ENCODE data around the gene HYLS1. TPM values are rescaled to one million over a fixed set of nuclear protein-coding genes. Genes with fewer than 3 reads are reported as not detected.

HYLS1 gene
- total and polyA plus RNA-seq, 10 of the 15 experiments (the other 5 are each of a cell fraction or from before 2014, with no cell fraction given) = 11.7 to 35.1 (median 17.6) TPM

DNA sequence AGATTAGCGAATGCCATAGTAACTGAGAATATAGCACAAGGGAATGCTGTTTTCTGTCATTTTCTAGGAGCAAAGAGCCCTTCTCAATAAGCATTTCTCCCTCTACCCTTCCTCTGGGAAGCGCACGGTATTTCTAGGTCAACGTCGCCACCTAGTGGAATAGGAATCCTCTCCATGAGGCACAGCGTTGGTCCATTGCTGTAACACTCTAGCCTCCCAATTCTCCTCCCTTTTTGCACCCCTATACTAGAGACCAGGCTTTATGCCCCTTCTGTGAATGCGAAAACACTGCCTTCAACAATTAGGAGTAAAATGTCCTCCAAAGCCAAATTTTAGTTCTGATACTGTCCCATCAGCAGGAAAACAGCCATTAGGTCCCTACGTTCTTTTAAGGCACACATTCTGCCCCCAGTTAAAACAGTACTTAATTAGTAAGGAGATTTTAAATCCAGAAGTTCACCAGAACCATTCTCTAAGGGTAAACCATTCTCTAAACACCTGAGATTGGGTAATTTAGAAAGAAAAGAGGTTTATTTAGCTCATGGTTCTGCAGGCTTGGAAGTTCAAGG lies 12.8 kb upstream of the HYLS1 start:
- BruUV-seq (replicated peaks) = no TSS peak
- CTCF ChIA-PET = interaction anchor here (0.8 to 1.8 kb wide), 10 partner anchors 11 to 451 kb away, joined by 3 to 5 read pairs (median 4); no protein-coding TSS in a partner anchor
- in situ Hi-C loops (cut with MboI) (loop anchor here (10.0 to 25.0 kb wide), 2 partner anchors 450 to 912 kb away; partner anchors contain the start of gene CCDC15), intact Hi-C loops (cut with micrococcal nuclease; ENCODE audit: unreplicated experiment) (loop anchor here (1.0 to 2.0 kb wide), 3 partner anchors 150 to 451 kb away; no protein-coding TSS in a partner anchor)
- WGBS (ENCODE audit: insufficient coverage, insufficient replicate concordance, low lambda C conversion rate, missing lambda C conversion rate) = 12% methylated on average over 8 of the region's 8 CpGs
- H3K36me3 ChIP-seq (ENCODE audit: control insufficient read depth in 2 of 2, insufficient read depth in 2 of 2, low read length in 1 of 2) = no peaks in the 10 kb centered on the region
- H3K9me3 ChIP-seq (replicated peaks; ENCODE audit: control insufficient read depth, insufficient read depth, low read length) = peaks cover 5% of the 10 kb centered on the region; the same call in 2 of the 3 replicates
- DNase-seq (ENCODE audit: low read depth, low spot score) = no peak
- no peak overlapping the region for H3K27ac ChIP-seq (ENCODE audit: control insufficient read depth, insufficient read depth)
- peak; percentile 79 for FAIRE-seq
- H2AFZ ChIP-seq (ENCODE audit: control insufficient read depth, low read depth, low read length) = no peak overlapping the region
- H3K4me3 ChIP-seq = no peak overlapping the region
- SMC1A ChIA-PET (ENCODE audit: uncharacterized antibody, unreplicated experiment) = interaction anchor here (0.8 kb wide), 1 partner anchor 425 kb away, joined by 3 read pairs; no protein-coding TSS in a partner anchor
- RAD21 ChIA-PET (ENCODE audit: unreplicated experiment) = interaction anchor here (1.1 kb wide), 1 partner anchor 151 kb away, joined by 5 read pairs; no protein-coding TSS in a partner anchor
- no peaks in the 10 kb centered on the region for H4K20me1 ChIP-seq (ENCODE audit: control insufficient read depth, insufficient read depth)
- no peaks in the 10 kb centered on the region for H3K79me2 ChIP-seq (ENCODE audit: control insufficient read depth, insufficient read depth, low read length)
- peak; percentile 97 for ATAC-seq
- H3K4me1 ChIP-seq (ENCODE audit: control insufficient read depth, insufficient read depth, low read length) = no peaks in the 10 kb centered on the region
- no peak overlapping the region for H3K4me2 ChIP-seq (ENCODE audit: control insufficient read depth, insufficient read depth)
- POLR2A ChIA-PET = no interaction called here
- no peak overlapping the region for H3K9ac ChIP-seq (ENCODE audit: control insufficient read depth, insufficient read depth, low read length)
- no peaks in the 10 kb centered on the region for H3K27me3 ChIP-seq (replicated peaks in 1 of 2; ENCODE audit: control insufficient read depth in 2 of 2, insufficient read depth in 2 of 2, low read length in 1 of 2)
- TF ChIP-seq IKZF2 (IDR thresholded peaks at IDR 0.05) (0 out of 4 replicates have a peak, but pooled peaks of 1 of the 2 experiments have one; percentile 22), BACH1 (IDR thresholded peaks at IDR 0.05; ENCODE audit: borderline replicate concordance) (no peak), SMC3 (IDR thresholded peaks at IDR 0.05; ENCODE audit: borderline replicate concordance, low read length) (peak; percentile 54; the same call in 1 of the 2 replicates), FOXK2 (IDR thresholded peaks at IDR 0.05) (no peak), REST (IDR thresholded peaks at IDR 0.05; ENCODE audit: low read depth, low read length) (no peak), IRF4 (IDR thresholded peaks at IDR 0.05; ENCODE audit: low read depth, low read length) (0 out of 2 replicates have a peak, but pooled peaks have one; percentile 34), ZNF384 (IDR thresholded peaks at IDR 0.05; ENCODE audit: borderline replicate concordance, low read depth, low read length) (no peak), RAD21 (IDR thresholded peaks at IDR 0.05; ENCODE audit: insufficient read depth, low read depth, low read length) (peak; percentile 88), MEF2A (IDR thresholded peaks at IDR 0.05; ENCODE audit: insufficient read depth, low read depth, low read length) (no peak), NFYB (IDR thresholded peaks at IDR 0.05; ENCODE audit: insufficient read depth, low read depth, low read length) (no peak), YY1 (IDR thresholded peaks at IDR 0.05; ENCODE audit: low read depth, low read length) (peak; percentile 44; the same call in 1 of the 2 replicates)
- TF ChIP-seq, protein P1, sequence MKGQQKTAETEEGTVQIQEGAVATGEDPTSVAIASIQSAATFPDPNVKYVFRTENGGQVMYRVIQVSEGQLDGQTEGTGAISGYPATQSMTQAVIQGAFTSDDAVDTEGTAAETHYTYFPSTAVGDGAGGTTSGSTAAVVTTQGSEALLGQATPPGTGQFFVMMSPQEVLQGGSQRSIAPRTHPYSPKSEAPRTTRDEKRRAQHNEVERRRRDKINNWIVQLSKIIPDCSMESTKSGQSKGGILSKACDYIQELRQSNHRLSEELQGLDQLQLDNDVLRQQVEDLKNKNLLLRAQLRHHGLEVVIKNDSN (IDR thresholded peaks at IDR 0.05; ENCODE audit: borderline replicate concordance, extremely low read length, insufficient read depth, low read depth, low read length) = no peak
- TF ChIP-seq, protein P2, sequence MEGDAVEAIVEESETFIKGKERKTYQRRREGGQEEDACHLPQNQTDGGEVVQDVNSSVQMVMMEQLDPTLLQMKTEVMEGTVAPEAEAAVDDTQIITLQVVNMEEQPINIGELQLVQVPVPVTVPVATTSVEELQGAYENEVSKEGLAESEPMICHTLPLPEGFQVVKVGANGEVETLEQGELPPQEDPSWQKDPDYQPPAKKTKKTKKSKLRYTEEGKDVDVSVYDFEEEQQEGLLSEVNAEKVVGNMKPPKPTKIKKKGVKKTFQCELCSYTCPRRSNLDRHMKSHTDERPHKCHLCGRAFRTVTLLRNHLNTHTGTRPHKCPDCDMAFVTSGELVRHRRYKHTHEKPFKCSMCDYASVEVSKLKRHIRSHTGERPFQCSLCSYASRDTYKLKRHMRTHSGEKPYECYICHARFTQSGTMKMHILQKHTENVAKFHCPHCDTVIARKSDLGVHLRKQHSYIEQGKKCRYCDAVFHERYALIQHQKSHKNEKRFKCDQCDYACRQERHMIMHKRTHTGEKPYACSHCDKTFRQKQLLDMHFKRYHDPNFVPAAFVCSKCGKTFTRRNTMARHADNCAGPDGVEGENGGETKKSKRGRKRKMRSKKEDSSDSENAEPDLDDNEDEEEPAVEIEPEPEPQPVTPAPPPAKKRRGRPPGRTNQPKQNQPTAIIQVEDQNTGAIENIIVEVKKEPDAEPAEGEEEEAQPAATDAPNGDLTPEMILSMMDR (IDR thresholded peaks at IDR 0.05 in 2 of 3, conservative IDR thresholded peaks at IDR 0.05 in 1 of 3; ENCODE audit: control insufficient read depth in 2 of 3, extremely low read depth in 1 of 3, insufficient read depth in 1 of 3, low read depth in 3 of 3, low read length in 3 of 3) = peak; percentile 74 to 81 (median 77)
- TF ChIP-seq, protein P3, sequence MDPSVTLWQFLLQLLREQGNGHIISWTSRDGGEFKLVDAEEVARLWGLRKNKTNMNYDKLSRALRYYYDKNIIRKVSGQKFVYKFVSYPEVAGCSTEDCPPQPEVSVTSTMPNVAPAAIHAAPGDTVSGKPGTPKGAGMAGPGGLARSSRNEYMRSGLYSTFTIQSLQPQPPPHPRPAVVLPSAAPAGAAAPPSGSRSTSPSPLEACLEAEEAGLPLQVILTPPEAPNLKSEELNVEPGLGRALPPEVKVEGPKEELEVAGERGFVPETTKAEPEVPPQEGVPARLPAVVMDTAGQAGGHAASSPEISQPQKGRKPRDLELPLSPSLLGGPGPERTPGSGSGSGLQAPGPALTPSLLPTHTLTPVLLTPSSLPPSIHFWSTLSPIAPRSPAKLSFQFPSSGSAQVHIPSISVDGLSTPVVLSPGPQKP (IDR thresholded peaks at IDR 0.05; ENCODE audit: low read depth, low read length) = no peak
